Panc1 (cell line): ENCODE measurements around the gene MAGI2.

Experiments
- CTCF ChIP-seq: fragments of 450-650 bp; IDR thresholded peaks from 2 replicates; pipeline ENCODE4 v1.5.1; 2017; ENCODE audit warnings: mild to moderate bottlenecking
- POLR2AphosphoS5 ChIP-seq: IDR thresholded peaks from 2 replicates; pipeline ENCODE4 v1.6.1; 2012; ENCODE audit warnings: mild to moderate bottlenecking, low read depth, low read length, moderate library complexity
- REST ChIP-seq, 2 experiments: IDR thresholded peaks; 2 replicates each; pipeline ENCODE4 v1.6.1; 2011 to 2012; ENCODE audit warnings: low read depth in 2 of 2, control low read depth in 1 of 2, low read length in 1 of 2, mild to moderate bottlenecking in 1 of 2, moderate library complexity in 1 of 2; ENCODE audit not compliant: insufficient read depth in 1 of 2
- TCF7L2 ChIP-seq: IDR thresholded peaks from 2 replicates; pipeline ENCODE4 v1.6.1; 2011; ENCODE audit warnings: mild to moderate bottlenecking, low read depth, low read length, inconsistent platforms

GRCh38 chr7:78542541-78542940 lies 910.9 kb downstream of the MAGI2 start:
- TF ChIP-seq CTCF (no peak), REST (IDR thresholded peaks at IDR 0.05; ENCODE audit: insufficient read depth in 1 of 2, low read depth in 2 of 2, low read length in 1 of 2) (no peak), POLR2AphosphoS5 (no peak), TCF7L2 (no peak)
